GM21576 (cell line): ENCODE measurements around the gene KLHL15.
A peak's percentile ranks its signal among the peaks of the same experiment; 100 is the strongest.
"Not testable (repeated sequence)": the region's sequence is repeated elsewhere in the genome, so short reads cannot be mapped to it uniquely, and the experiment has no call there.

ENCODE experiments used
- ATAC-seq: cut with Tn5 transposase; IDR thresholded peaks from one replicate; pipeline ENCODE4 v1.9.1; 2021; ENCODE audit warnings: mild to moderate bottlenecking, moderate library complexity; ENCODE audit not compliant: unreplicated experiment

Gene KLHL15

DNA sequence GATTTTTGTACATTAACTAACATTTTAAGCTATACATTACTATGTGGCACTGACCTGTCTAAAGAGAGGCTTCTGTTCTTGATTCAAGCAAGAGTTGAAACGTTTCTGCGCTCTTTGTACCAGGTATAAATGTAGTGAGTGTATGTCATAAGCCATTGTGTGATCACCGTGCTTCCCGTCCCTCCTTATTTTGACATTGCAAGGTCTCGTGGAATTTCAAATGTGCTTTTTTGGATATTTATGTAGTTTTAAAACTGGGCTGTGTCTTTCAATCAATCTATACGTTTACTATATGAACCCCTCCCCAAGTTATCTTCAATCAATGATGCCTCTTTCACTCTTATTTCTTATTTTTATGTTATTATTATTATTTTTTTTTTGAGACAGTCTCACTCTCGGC lies at the start of gene KLHL15:
Gene KLHL15, minus strand, starts transcription at position 101 of the 400 bp plus-strand sequence. CDS start 20,493 bp downstream, outside the sequence.
- no peak for ATAC-seq

- no peak for ATAC-seq
These were observed 42.9 kb upstream of the KLHL15 start for GRCh38 chrX:24069877-24070276.

DNA sequence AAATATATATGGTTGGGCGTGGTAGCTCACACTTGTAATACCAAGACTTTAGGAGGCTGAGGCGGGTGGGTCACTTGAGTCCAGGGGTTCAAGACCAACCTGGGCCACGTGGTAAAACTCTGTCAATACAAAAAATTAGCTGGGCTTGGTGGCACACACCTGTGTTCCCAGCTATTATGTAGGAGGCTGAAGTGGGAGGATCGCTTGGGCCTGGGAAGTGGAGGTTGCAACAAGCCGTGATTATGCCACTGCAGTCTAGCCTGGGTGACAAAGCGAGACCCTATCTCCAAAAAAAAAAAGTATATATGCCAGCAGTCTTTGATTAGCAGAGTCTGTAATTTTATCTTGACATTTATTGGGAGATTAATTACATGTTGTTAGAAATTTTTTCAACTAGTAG lies 36.5 kb upstream of the KLHL15 start:
- ATAC-seq = no peak

- peak; percentile 13 for ATAC-seq
These were observed 28.0 kb upstream of the KLHL15 start for GRCh38 chrX:24055043-24055356.

DNA sequence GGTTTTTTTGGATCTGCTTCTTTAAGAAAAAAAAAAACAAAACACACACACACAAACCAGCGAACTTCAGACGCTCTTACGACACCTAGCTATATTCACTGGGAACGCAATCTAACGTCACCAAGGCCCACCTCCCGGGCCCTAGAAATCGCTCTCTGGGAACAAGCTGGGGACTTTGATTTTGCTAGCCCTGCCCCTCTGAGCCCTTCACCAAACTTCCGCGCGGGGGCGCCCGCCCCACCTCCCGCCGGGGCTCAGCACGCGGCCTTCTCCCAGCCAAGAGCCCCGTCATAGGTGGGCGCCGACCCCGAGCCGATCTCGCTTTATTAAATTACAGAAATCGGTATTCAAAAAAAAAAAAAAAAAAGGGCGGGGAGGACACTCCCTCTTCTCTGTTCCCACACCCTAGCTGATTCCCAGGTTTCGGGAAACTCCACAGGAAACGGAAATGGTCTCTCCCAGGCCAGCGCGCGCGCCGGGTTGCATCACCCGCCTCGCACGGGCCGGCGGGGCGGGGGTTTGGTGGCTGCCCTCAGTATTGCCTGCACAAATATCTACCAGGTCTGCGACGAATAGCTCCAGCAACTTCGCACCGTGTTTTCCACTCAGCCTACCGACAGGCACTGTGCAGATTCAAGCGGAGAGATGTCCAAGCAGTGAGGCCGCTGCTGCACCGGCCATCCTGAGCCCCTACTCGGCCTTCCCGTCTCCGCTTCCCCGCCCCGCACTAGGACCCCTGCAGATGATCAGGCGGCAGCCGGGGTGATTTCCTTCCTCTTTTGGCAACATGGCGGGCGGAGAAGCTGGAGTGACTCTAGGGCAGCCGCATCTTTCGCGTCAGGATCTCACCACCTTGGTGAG lies 27.4 kb upstream of the KLHL15 start, which contains the start of gene EIF2S3:
Gene EIF2S3, plus strand, starts transcription at position 775 of the 861 bp plus-strand sequence. Its CDS starts 13 bp downstream, at position 788.
- ATAC-seq = peak; percentile 96

DNA sequence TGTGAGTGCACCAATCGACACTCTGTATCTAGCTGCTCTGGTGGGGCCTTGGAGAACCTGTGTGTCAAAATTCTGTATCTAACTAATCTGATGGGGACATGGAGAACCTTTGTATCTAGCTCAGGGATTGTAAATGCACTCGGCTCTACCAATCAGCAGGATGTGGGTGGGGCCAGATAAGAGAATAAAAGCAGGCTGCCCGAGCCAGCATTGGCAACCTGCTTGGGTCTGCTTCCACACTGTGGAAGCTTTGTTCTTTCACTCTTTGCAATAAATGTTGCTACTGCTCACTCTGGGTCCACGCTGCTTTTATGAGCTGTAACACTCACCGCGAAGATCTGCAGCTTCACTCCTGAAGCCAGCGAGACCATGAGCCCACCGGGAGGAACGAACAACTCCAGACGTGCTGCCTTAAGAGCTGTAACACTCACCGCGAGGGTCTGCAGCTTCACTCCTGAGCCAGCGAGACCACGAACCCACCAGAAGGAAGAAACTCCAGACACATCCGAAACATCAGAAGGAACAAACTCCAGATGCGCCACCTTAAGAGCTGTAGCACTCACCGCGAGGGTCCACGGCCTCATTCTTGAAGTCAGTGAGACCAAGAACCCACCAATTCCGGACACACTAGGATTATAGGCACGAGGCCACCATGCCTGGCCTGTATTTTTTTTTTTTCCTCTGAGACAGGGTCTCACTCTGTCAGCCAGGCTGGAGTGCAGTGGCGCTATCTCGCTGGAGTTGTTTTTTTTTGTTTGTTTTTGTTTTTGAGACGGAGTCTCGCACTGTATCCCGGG lies 23.7 kb upstream of the KLHL15 start:
- ATAC-seq = not testable (repeated sequence)

- ATAC-seq = not testable (repeated sequence)
These were observed 22.7 kb upstream of the KLHL15 start for GRCh38 chrX:24049643-24050042.

GRCh38 chrX:24046060-24046459 lies 19.1 kb upstream of the KLHL15 start:
- ATAC-seq = not testable (repeated sequence)

- ATAC-seq = no peak
These were observed 10.7 kb upstream of the KLHL15 start for GRCh38 chrX:24037729-24038128.

DNA sequence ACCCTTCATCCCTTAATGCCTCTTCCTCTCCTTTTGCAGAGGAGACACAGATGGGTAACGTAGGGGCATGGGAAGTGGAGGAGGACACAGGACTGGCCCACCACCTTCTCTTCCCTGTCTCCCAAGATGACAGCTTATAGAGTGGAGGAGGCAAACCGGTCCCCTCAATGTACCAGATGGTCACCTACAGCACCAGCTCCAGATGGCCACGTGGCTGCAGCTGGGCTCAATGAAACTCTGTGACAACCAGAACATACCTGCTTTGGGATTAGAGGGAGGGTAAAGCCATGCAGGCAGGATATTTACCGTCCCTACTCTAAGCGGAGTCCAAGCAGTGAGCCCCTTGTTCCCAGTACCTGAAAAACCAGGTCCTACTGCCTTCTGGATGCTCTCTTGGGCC lies 7.5 kb upstream of the KLHL15 start:
- ATAC-seq = no peak

DNA sequence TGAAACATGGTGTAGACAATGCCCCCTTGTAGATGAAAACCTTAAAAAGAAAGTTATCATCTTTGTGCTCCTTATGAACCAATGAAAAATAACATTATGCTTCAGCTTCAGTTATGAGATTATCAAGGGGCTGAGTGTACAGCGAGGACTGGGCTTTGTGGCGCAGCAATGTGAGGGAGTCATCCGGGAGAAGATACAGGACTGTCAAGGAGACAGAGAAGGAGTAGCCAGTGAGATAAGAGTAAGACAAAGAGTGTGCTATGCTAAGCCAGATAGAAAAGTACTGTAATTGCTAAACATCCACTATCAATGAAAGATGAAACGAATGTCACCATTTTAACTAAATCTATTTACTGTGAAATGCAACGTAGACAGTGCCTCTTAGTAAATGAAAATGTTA lies 3.6 kb upstream of the KLHL15 start:
- ATAC-seq = no peak

- no peak for ATAC-seq
These were observed 999 bp upstream of the KLHL15 start for GRCh38 chrX:24027985-24028384.

DNA sequence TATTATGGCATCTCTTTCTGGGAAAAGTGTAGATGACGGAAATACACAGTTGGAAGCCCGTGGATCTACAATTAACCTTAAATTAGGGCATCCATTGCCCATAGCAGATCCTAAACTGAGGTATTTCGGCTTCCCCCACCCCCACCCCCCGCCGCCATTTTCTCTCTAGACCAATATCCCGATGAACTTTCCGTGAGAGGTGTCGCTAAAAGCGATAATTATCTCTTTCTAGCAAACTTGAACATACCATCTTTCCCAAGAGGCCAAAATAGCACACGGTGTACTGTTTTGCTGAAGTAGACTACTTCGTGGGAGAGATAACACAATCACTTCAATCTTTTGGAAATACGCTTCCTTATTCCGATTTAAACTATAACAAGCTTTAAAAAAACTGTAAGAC lies 554 bp downstream of the KLHL15 start:
- no peak for ATAC-seq

GRCh38 chrX:24025741-24026403 lies 1.1 kb downstream of the KLHL15 start:
- peak; percentile 15 for ATAC-seq

- ATAC-seq = peak; percentile 79
These were observed 1.9 kb downstream of the KLHL15 start for GRCh38 chrX:24024819-24025740.

DNA sequence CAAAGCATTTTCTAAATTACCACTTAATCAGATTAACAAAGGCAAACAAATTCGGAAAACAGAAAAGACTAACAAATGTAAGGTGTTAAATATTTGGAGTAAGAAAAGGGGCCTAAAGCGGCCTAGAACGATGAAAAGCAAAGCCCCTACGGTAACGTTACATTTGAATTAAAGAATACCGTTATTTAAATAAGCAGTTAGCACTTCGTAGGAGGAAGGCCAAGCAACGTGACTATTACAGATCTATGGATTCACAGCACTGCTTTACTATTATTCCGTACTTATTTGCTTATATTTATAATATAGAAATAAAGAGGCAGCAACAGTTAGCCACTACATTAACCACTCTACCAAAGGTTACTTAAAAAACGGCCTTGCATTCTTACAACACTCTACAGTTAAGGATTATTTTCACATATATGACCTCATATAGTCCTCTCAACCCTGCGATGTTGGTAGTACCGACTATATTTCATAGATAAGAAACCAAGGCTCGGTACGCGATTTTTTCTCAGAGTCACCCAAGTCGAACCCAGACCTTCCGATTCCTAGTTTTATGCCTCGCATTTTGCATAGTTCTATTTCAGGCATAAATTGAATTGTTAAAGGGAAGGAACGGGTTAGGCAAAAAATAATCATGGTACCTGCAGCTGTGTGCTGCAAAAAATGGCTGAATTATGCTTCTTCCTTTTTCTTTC lies 2.9 kb downstream of the KLHL15 start:
- no peak for ATAC-seq

GRCh38 chrX:24023544-24023943 lies 3.4 kb downstream of the KLHL15 start:
- ATAC-seq = no peak

GRCh38 chrX:24020306-24020876 lies 6.6 kb downstream of the KLHL15 start:
- no peak for ATAC-seq

DNA sequence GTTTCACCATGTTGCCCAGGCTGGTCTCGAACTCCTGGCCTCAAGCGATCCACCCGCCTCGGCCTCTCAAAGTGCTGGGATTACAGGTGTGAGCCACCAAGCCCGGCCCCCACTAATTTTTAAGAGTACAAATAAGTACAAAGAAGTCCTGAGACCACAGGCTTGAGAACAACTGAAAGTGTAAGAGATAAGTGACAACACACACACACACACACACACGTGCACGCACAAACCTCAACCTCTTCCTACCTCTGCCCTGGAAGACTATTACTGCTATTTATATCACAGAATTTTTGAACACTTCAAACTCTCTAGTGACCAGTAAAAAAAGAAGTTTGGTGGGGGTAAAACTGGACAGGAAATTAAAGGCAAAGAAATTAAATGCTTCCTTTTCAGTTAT lies 7.5 kb downstream of the KLHL15 start:
- ATAC-seq = no peak
